ENCODE results near the gene TNFRSF4. TPM values are rescaled to one million over a fixed set of nuclear protein-coding genes. Genes with fewer than 3 reads are reported as not detected.

TNFRSF4 gene
- total and polyA plus RNA-seq, 8 donors, result 2.0 to 4.5 (median 3.1) TPM

GRCh38 chr1:1166642-1167397 lies 47.1 kb downstream of the TNFRSF4 start:
- Histone ChIP-seq H3K36me3 (no peaks in the 10 kb centered on the region), H3K27ac (no peak overlapping the region), H3K4me3 (no peak overlapping the region), H3K4me1 (no peaks in the 10 kb centered on the region), H3K27me3 (peaks cover 6 to 96% of the 10 kb centered on the region in 2 donors), H3K9me3 (no peaks in the 10 kb centered on the region)
- intact Hi-C loops (cut with DNase I), result no loop called here
- ATAC-seq, result no peak
- no peak for TF ChIP-seq CTCF (IDR thresholded peaks at IDR 0.05)
- peak in 1 of 4 donors; percentile 71 for DNase-seq

GRCh38 chr1:1165900-1166421 lies 48.0 kb downstream of the TNFRSF4 start:
- ATAC-seq (no peak), DNase-seq (peak in 1 of 4 donors; percentile 82)
- TF ChIP-seq CTCF (IDR thresholded peaks at IDR 0.05), result no peak
- intact Hi-C loops (cut with DNase I), result no loop called here
- Histone ChIP-seq H3K36me3 (no peaks in the 10 kb centered on the region), H3K27me3 (peaks cover 6 to 88% of the 10 kb centered on the region in 2 donors), H3K27ac (no peak overlapping the region), H3K4me1 (no peaks in the 10 kb centered on the region), H3K4me3 (no peak overlapping the region), H3K9me3 (no peaks in the 10 kb centered on the region)

- Histone ChIP-seq H3K36me3 (no peaks in the 10 kb centered on the region), H3K27ac (no peak overlapping the region), H3K4me3 (peak overlapping the region in 1 of 2 donors; percentile 49), H3K4me1 (no peaks in the 10 kb centered on the region), H3K27me3 (peaks cover 6 to 83% of the 10 kb centered on the region in 2 donors), H3K9me3 (no peaks in the 10 kb centered on the region)
- intact Hi-C loops (cut with DNase I), result no loop called here
- ATAC-seq (no peak), DNase-seq (no peak)
- TF ChIP-seq CTCF (IDR thresholded peaks at IDR 0.05), result no peak
These were observed 48.5 kb downstream of the TNFRSF4 start for GRCh38 chr1:1165485-1165884.

- no peaks in the 10 kb centered on the region for H3K9me3 ChIP-seq
- no peak overlapping the region for H3K27ac ChIP-seq
- H3K4me3 ChIP-seq, result peak overlapping the region in 1 of 2 donors; percentile 49
- TF ChIP-seq CTCF (IDR thresholded peaks at IDR 0.05), result no peak
- DNase-seq (peak in 1 of 4 donors; percentile 48), ATAC-seq (no peak)
- H3K27me3 ChIP-seq, result peaks cover 6 to 77% of the 10 kb centered on the region in 2 donors
- intact Hi-C loops (cut with DNase I), result no loop called here
- H3K4me1 ChIP-seq, result no peaks in the 10 kb centered on the region
- no peaks in the 10 kb centered on the region for H3K36me3 ChIP-seq
These were observed 49.1 kb downstream of the TNFRSF4 start for GRCh38 chr1:1164701-1165451.

GRCh38 chr1:1164361-1164700 lies 49.6 kb downstream of the TNFRSF4 start:
- H3K27me3 ChIP-seq, result peaks cover 6 to 72% of the 10 kb centered on the region in 2 donors

More at GRCh38 chr1:1164361-1164700, 49.6 kb downstream of the TNFRSF4 start:
- ATAC-seq, result no peak
- Histone ChIP-seq H3K36me3 (no peaks in the 10 kb centered on the region), H3K4me3 (peak overlapping the region in 1 of 2 donors; percentile 49), H3K9me3 (no peaks in the 10 kb centered on the region), H3K4me1 (no peaks in the 10 kb centered on the region), H3K27ac (no peak overlapping the region)
- intact Hi-C loops (cut with DNase I), result no loop called here
- no peak for DNase-seq
- TF ChIP-seq CTCF (IDR thresholded peaks at IDR 0.05), result no peak

Measured in left lung (tissue), 10 donors.